GM19395 (cell line): ENCODE measurements around the gene SYNM.

Experiments
- ATAC-seq: cut with Tn5 transposase; IDR thresholded peaks from one replicate; pipeline ENCODE4 v1.9.1; 2021; ENCODE audit warnings: mild to moderate bottlenecking, moderate library complexity; ENCODE audit not compliant: unreplicated experiment

The SYNM gene

GRCh38 chr15:99121691-99122410, 17.0 kb downstream of the SYNM start:
- ATAC-seq: no peak

- no peak for ATAC-seq
These were observed 18.2 kb downstream of the SYNM start for GRCh38 chr15:99122831-99123712.

GRCh38 chr15:99123713-99124451, 19.0 kb downstream of the SYNM start:
- ATAC-seq: no peak

- no peak for ATAC-seq
These were observed 19.8 kb downstream of the SYNM start for GRCh38 chr15:99124641-99125040.

GRCh38 chr15:99125061-99125891, 20.4 kb downstream of the SYNM start:
- ATAC-seq: no peak

- no peak for ATAC-seq
These were observed 21.3 kb downstream of the SYNM start for GRCh38 chr15:99126131-99126588.

GRCh38 chr15:99126930-99127329, 22.1 kb downstream of the SYNM start:
- no peak for ATAC-seq

DNA sequence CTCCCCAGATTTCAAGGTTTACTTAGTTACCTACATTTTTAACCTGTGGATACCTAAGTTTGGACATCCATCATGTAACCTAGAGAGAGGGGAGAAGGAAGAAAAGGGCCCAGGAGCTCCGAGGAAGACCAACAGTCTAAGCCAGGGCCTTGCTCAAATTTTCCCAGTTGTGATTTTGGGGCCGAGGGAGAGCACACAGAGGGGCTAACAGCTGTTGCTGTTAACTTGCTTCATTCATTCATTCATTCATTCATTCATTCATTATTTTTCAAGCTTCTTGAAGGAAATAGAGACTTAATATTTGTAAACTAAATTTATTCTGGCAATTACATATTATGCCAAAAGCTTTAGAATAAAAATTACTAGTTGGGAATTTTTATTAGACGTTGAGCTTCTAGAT, 22.9 kb downstream of the SYNM start:
- ATAC-seq: no peak

DNA sequence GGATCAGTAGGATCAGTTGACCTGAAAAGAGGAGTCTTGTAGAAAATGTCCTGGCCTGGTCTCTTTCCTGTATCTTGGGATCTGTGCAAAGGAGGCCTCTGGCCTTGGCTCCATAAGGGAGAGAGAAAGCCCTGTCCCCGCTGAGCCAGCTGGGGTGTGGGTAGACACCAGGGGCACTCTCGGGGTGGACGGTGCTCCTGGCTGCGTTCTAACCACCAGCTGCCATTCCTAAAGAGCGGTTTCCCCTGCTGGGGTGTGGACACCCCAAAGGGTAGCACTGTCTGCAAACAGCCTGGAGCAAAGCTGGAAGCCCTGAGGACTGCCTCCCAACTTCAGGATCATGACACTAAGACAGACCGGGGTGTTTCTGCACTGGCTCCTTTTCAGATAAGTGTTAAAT, 23.5 kb downstream of the SYNM start:
- ATAC-seq: no peak

DNA sequence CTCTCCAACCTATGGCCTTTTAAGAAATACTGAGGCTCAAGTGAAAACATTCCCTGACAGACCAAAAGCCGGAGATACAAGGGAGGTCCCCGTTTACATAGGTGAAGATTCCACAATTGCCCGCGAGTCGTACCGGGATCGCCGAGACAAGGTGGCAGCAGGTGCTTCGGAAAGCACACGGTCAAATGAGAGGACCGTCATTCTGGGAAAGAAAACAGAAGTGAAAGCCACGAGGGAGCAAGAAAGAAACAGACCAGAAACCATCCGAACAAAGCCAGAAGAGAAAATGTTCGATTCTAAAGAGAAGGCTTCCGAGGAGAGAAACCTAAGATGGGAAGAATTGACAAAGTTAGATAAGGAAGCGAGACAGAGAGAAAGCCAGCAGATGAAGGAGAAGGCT, 24.8 kb downstream of the SYNM start:
- no peak for ATAC-seq

- no peak for ATAC-seq
These were observed 25.4 kb downstream of the SYNM start for GRCh38 chr15:99130314-99130713.

GRCh38 chr15:99130765-99131440, 26.0 kb downstream of the SYNM start:
- ATAC-seq: no peak

DNA sequence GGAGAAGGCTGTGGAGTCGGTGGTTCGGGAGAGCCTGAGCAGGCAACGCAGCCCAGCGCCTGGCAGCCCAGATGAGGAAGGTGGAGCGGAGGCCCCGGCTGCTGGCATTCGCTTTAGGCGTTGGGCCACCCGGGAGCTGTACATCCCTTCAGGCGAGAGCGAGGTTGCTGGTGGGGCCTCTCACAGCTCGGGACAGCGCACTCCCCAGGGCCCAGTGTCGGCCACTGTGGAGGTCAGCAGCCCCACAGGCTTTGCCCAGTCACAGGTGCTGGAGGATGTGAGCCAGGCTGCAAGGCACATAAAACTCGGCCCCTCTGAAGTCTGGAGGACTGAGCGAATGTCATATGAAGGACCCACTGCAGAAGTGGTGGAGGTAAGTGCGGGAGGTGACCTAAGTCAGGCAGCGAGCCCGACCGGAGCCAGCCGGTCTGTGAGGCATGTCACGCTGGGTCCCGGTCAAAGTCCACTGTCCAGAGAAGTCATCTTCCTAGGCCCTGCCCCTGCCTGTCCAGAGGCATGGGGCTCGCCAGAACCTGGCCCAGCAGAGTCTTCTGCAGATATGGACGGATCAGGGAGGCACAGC, 26.7 kb downstream of the SYNM start:
- no peak for ATAC-seq

DNA sequence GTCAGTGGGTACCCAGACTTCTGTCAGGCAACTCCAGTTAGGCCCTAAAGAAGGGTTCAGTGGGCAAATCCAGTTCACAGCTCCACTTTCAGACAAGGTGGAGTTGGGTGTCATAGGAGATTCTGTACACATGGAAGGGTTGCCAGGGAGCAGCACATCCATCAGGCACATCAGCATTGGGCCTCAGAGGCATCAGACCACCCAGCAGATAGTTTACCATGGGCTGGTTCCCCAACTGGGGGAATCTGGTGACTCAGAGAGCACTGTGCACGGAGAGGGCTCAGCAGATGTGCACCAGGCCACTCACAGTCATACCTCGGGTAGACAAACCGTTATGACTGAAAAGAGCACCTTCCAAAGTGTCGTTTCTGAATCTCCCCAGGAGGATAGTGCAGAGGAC, 27.2 kb downstream of the SYNM start:
- ATAC-seq: no peak

- no peak for ATAC-seq
These were observed 27.9 kb downstream of the SYNM start for GRCh38 chr15:99132634-99133287.

DNA sequence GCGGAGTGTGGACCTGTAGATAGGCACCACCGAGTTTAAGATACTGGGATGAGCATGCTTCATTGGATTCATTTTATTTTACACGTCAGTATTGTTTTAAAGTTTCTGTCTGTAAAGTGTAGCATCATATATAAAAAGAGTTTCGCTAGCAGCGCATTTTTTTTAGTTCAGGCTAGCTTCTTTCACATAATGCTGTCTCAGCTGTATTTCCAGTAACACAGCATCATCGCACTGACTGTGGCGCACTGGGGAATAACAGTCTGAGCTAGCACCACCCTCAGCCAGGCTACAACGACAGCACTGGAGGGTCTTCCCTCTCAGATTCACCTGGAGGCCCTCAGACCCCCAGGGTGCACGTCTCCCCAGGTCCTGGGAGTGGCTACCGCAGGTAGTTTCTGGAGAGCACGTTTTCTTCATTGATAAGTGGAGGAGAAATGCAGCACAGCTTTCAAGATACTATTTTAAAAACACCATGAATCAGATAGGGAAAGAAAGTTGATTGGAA, 29.5 kb downstream of the SYNM start:
- ATAC-seq: no peak

GRCh38 chr15:99135194-99135593, 30.3 kb downstream of the SYNM start:
- ATAC-seq: peak; percentile 94

DNA sequence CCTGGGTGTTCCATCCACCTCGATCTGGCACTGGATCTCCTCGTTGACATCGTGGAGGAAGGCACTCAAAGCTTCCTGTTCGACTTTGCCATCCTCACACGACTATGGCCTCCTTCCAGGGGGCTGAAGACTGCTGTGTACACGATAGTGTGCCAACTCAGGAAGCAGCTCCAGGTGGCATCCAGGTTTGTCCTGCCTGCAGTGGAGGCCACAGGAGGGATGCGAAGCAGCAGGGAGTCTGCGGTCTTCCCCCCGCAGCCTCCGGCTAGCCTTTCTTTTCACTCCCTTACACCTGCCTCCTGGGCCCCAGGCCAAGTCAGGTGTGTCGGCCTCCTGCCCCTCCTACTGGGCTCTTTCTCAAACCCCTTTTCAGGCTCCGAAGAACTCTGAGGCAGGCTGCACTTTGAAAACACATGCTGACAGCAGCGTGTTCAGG, 32.2 kb downstream of the SYNM start:
- no peak for ATAC-seq

GRCh38 chr15:99137877-99138276, 33.0 kb downstream of the SYNM start:
- no peak for ATAC-seq
